Measurements from ENCODE around the gene PODXL.

DNA sequence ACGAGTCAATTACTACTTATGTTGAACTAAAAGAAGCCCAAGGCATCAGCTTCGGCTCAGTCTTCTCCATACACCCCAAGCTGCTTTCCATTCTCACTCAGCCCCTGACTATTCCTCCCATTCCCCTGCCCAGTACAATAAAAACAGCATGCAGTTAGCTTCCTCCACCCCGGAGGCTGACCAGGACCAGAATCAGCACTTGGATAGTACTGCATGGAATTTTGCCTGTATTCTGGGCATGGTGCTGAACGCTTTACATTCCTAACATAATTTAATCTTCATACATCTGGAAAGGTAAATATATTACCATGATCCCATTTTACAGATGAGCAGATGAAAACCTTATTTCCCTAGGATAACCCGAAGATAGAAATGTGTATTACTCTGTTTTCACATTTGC is 7.5 kb upstream of the PODXL start:
- TF ChIP-seq, protein P1, sequence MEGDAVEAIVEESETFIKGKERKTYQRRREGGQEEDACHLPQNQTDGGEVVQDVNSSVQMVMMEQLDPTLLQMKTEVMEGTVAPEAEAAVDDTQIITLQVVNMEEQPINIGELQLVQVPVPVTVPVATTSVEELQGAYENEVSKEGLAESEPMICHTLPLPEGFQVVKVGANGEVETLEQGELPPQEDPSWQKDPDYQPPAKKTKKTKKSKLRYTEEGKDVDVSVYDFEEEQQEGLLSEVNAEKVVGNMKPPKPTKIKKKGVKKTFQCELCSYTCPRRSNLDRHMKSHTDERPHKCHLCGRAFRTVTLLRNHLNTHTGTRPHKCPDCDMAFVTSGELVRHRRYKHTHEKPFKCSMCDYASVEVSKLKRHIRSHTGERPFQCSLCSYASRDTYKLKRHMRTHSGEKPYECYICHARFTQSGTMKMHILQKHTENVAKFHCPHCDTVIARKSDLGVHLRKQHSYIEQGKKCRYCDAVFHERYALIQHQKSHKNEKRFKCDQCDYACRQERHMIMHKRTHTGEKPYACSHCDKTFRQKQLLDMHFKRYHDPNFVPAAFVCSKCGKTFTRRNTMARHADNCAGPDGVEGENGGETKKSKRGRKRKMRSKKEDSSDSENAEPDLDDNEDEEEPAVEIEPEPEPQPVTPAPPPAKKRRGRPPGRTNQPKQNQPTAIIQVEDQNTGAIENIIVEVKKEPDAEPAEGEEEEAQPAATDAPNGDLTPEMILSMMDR (IDR thresholded peaks at IDR 0.05): no peak
- TF ChIP-seq EZH2 (IDR thresholded peaks at IDR 0.05): no peak
- TF ChIP-seq EZH2phosphoT487 (IDR thresholded peaks at IDR 0.05): no peak

Data from neural progenitor cell (in vitro differentiated cells).